KOPT-K1 (cell line): ENCODE data around the gene GUCY1B1.

Source experiments
- H3K27ac ChIP-seq: fragments of 200-600 bp; sonication (generic); 2 replicates; pipeline ENCODE4 v1.5.1; 2016; ENCODE audit warnings: antibody characterized with exemption, mild to moderate bottlenecking, low read depth, low read length; ENCODE audit not compliant: poor library complexity, severe bottlenecking
- H3K36me3 ChIP-seq: fragments of 200-600 bp; sonication (generic); 2 replicates; pipeline ENCODE4 v1.5.1; 2017; ENCODE audit warnings: antibody characterized with exemption, mild to moderate bottlenecking, low read length, moderate library complexity; ENCODE audit not compliant: insufficient read depth
- H3K9me3 ChIP-seq: fragments of 200-600 bp; sonication (generic); 2 replicates; pipeline ENCODE4 v1.5.1; 2017; ENCODE audit warnings: antibody characterized with exemption, low read length, mild to moderate bottlenecking; ENCODE audit not compliant: insufficient read depth, poor library complexity, severe bottlenecking

GUCY1B1 gene

GRCh38 chr4:155800685-155801343, 42.0 kb downstream of the GUCY1B1 start:
- H3K36me3 ChIP-seq, result peaks cover 12% of the 10 kb centered on the region
- H3K9me3 ChIP-seq, result no peaks in the 10 kb centered on the region
- no peak overlapping the region for H3K27ac ChIP-seq

- H3K9me3 ChIP-seq, result no peaks in the 10 kb centered on the region
- peaks cover 18% of the 10 kb centered on the region for H3K36me3 ChIP-seq
- H3K27ac ChIP-seq, result no peak overlapping the region
These were observed 43.6 kb downstream of the GUCY1B1 start for GRCh38 chr4:155802190-155802959.

GRCh38 chr4:155805016-155805415, 46.2 kb downstream of the GUCY1B1 start:
- H3K36me3 ChIP-seq, result peaks cover 15% of the 10 kb centered on the region
- H3K9me3 ChIP-seq, result no peaks in the 10 kb centered on the region
- no peak overlapping the region for H3K27ac ChIP-seq

- H3K9me3 ChIP-seq, result no peaks in the 10 kb centered on the region
- peaks cover 11% of the 10 kb centered on the region for H3K36me3 ChIP-seq
- no peak overlapping the region for H3K27ac ChIP-seq
These were observed 48.2 kb downstream of the GUCY1B1 start for GRCh38 chr4:155807021-155807420.

GRCh38 chr4:155809835-155810234, 51.0 kb downstream of the GUCY1B1 start:
- no peaks in the 10 kb centered on the region for H3K9me3 ChIP-seq
- H3K36me3 ChIP-seq, result 0 out of 2 replicates have a peak, but pooled peaks cover 11% of the 10 kb centered on the region

GRCh38 chr4:155811083-155811482, 52.3 kb downstream of the GUCY1B1 start:
- no peaks in the 10 kb centered on the region for H3K9me3 ChIP-seq
- no peak overlapping the region for H3K27ac ChIP-seq
- H3K36me3 ChIP-seq, result 0 out of 2 replicates have a peak, but pooled peaks cover 3% of the 10 kb centered on the region

More at GRCh38 chr4:155809835-155810234, 51.0 kb downstream of the GUCY1B1 start:
- H3K27ac ChIP-seq, result no peak overlapping the region

- no peaks in the 10 kb centered on the region for H3K9me3 ChIP-seq
- H3K27ac ChIP-seq, result no peak overlapping the region
- H3K36me3 ChIP-seq, result no peaks in the 10 kb centered on the region
These were observed 59.8 kb downstream of the GUCY1B1 start for GRCh38 chr4:155818639-155819038.

GRCh38 chr4:155819066-155819465, 60.2 kb downstream of the GUCY1B1 start:
- Histone ChIP-seq H3K36me3 (no peaks in the 10 kb centered on the region), H3K9me3 (no peaks in the 10 kb centered on the region), H3K27ac (no peak overlapping the region)

- H3K9me3 ChIP-seq, result no peaks in the 10 kb centered on the region
- no peak overlapping the region for H3K27ac ChIP-seq
- no peaks in the 10 kb centered on the region for H3K36me3 ChIP-seq
These were observed 62.2 kb downstream of the GUCY1B1 start for GRCh38 chr4:155820887-155821518.

GRCh38 chr4:155822572-155822971, 63.8 kb downstream of the GUCY1B1 start:
- H3K27ac ChIP-seq, result no peak overlapping the region
- H3K9me3 ChIP-seq, result no peaks in the 10 kb centered on the region
- no peaks in the 10 kb centered on the region for H3K36me3 ChIP-seq

GRCh38 chr4:155828628-155829027, 69.8 kb downstream of the GUCY1B1 start:
- H3K27ac ChIP-seq, result no peak overlapping the region
- H3K36me3 ChIP-seq, result no peaks in the 10 kb centered on the region
- no peaks in the 10 kb centered on the region for H3K9me3 ChIP-seq

GRCh38 chr4:155832664-155833063, 73.8 kb downstream of the GUCY1B1 start:
- Histone ChIP-seq H3K27ac (no peak overlapping the region), H3K9me3 (no peaks in the 10 kb centered on the region), H3K36me3 (no peaks in the 10 kb centered on the region)

GRCh38 chr4:155837203-155837796, 78.5 kb downstream of the GUCY1B1 start:
- Histone ChIP-seq H3K36me3 (no peaks in the 10 kb centered on the region), H3K9me3 (no peaks in the 10 kb centered on the region), H3K27ac (no peak overlapping the region)

- Histone ChIP-seq H3K36me3 (no peaks in the 10 kb centered on the region), H3K9me3 (no peaks in the 10 kb centered on the region), H3K27ac (no peak overlapping the region)
These were observed 83.3 kb downstream of the GUCY1B1 start for GRCh38 chr4:155842080-155842479.

GRCh38 chr4:155846929-155847328, 88.1 kb downstream of the GUCY1B1 start:
- H3K36me3 ChIP-seq, result no peaks in the 10 kb centered on the region
- H3K9me3 ChIP-seq, result peaks cover 9% of the 10 kb centered on the region
- no peak overlapping the region for H3K27ac ChIP-seq
